Neural cell (in vitro differentiated cells): ENCODE measurements around the gene CEP72. TPM values are rescaled to one million over a fixed set of nuclear protein-coding genes. Genes with fewer than 3 reads are reported as not detected.
"Not testable (repeated sequence)": the region's sequence is repeated elsewhere in the genome, so short reads cannot be mapped to it uniquely, and the experiment has no call there.

Experiments used
- H2AFZ ChIP-seq: fragments of 200-600, 300-800 bp; sonication (generic), shearing (Covaris generic); 2 replicates; pipeline ENCODE4 v1.6.0; 2014; ENCODE audit warnings: low read depth, mild to moderate bottlenecking, antibody characterized with exemption, low read length, moderate library complexity
- H3F3A ChIP-seq: fragments of 200-600 bp; shearing (Covaris generic); 2 replicates; pipeline ENCODE4 v1.6.1; 2016; ENCODE audit warnings: mild to moderate bottlenecking, moderate library complexity, mixed read lengths, antibody characterized with exemption, low read length; ENCODE audit not compliant: insufficient read depth, poor library complexity, severe bottlenecking
- H3K27ac ChIP-seq: fragments of 200-600, 300-800 bp; sonication (generic), shearing (Covaris generic); 2 replicates; pipeline ENCODE4 v1.5.1; 2014; ENCODE audit warnings: mild to moderate bottlenecking, low read length, moderate library complexity
- H3K27me3 ChIP-seq: fragments of 300-800, 200-600 bp; sonication (generic), shearing (Covaris generic); 2 replicates; pipeline ENCODE4 v1.6.0; 2014; ENCODE audit warnings: mild to moderate bottlenecking, low read depth, low read length, moderate library complexity; ENCODE audit not compliant: insufficient read depth
- H3K36me3 ChIP-seq: fragments of 300-800, 200-600 bp; sonication (generic), shearing (Covaris generic); 2 replicates; pipeline ENCODE4 v1.5.1; 2014; ENCODE audit warnings: mild to moderate bottlenecking, antibody characterized with exemption, low read length, moderate library complexity; ENCODE audit not compliant: insufficient read depth
- H3K4me2 ChIP-seq: fragments of 300-800, 200-600 bp; sonication (generic), shearing (Covaris generic); 2 replicates; pipeline ENCODE4 v1.6.0; 2014; ENCODE audit warnings: mild to moderate bottlenecking, low read length
- H3K4me3 ChIP-seq: fragments of 300-800, 200-600 bp; sonication (generic), shearing (Covaris generic); 2 replicates; pipeline ENCODE4 v1.5.1; 2014; ENCODE audit warnings: mild to moderate bottlenecking, low read length, moderate library complexity
- H3K79me2 ChIP-seq: fragments of 200-600 bp; shearing (Covaris generic); replicated peaks from 2 replicates; pipeline ENCODE4 v1.6.0; 2014; ENCODE audit warnings: mild to moderate bottlenecking, low read length, moderate library complexity; ENCODE audit not compliant: insufficient read depth
- H3K9ac ChIP-seq: fragments of 300-800, 200-600 bp; sonication (generic), shearing (Covaris generic); 2 replicates; pipeline ENCODE4 v1.6.1; 2016; ENCODE audit warnings: mild to moderate bottlenecking, low read length, mixed read lengths
- H3K9me2 ChIP-seq: fragments of 200-600 bp; shearing (Covaris generic); 2 replicates; pipeline ENCODE4 v1.6.1; 2016; ENCODE audit warnings: mild to moderate bottlenecking, low read length, mixed read lengths; ENCODE audit not compliant: insufficient read depth
- H3K9me3 ChIP-seq: fragments of 200-600, 300-800 bp; sonication (generic), shearing (Covaris generic); 2 replicates; pipeline ENCODE4 v1.6.1; 2016; ENCODE audit warnings: mild to moderate bottlenecking, mixed run types, low read length, moderate library complexity, mixed read lengths
- H4K20me1 ChIP-seq: fragments of 200-600 bp; shearing (Covaris generic); 2 replicates; pipeline ENCODE4 v1.6.1; 2016; ENCODE audit warnings: mild to moderate bottlenecking, mixed run types; ENCODE audit not compliant: insufficient read depth
- EP300 ChIP-seq: fragments of 450-650 bp; conservative IDR thresholded peaks from 2 replicates; pipeline ENCODE4 v1.6.1; 2014; ENCODE audit warnings: antibody characterized with exemption, mild to moderate bottlenecking, moderate library complexity; ENCODE audit not compliant: poor library complexity, severe bottlenecking
- EZH2 ChIP-seq: fragments of 200-600, 300-800 bp; shearing (Covaris generic), sonication (generic); IDR thresholded peaks from 2 replicates; pipeline ENCODE4 v1.6.1; 2014; ENCODE audit warnings: antibody characterized with exemption, low read length, borderline replicate concordance, mild to moderate bottlenecking; ENCODE audit not compliant: insufficient read depth, poor library complexity, severe bottlenecking
- MXI1 ChIP-seq: fragments of 450-650 bp; conservative IDR thresholded peaks from 2 replicates; pipeline ENCODE4 v1.6.1; 2014; ENCODE audit warnings: antibody characterized with exemption, mild to moderate bottlenecking; ENCODE audit not compliant: poor library complexity, severe bottlenecking
- POLR2AphosphoS5 ChIP-seq: IDR thresholded peaks from 2 replicates; pipeline ENCODE4 v1.6.1; 2012
- RAD21 ChIP-seq: fragments of 450-650 bp; conservative IDR thresholded peaks from 2 replicates; pipeline ENCODE4 v1.6.1; 2014; ENCODE audit warnings: antibody characterized with exemption, mild to moderate bottlenecking, moderate library complexity
- SMC3 ChIP-seq: fragments of 450-650 bp; conservative IDR thresholded peaks from 2 replicates; pipeline ENCODE4 v1.6.1; 2014; ENCODE audit warnings: antibody characterized with exemption, mild to moderate bottlenecking, moderate library complexity; ENCODE audit not compliant: poor library complexity
- TAF1 ChIP-seq: IDR thresholded peaks from 2 replicates; pipeline ENCODE4 v1.6.1; 2012; ENCODE audit warnings: low read depth
- polyA plus RNA-seq: library from polyadenylated mRNA; depleted of rRNA; stranded (reverse); fragments of >200 nt; gene quantifications from 2 replicates; pipeline ENCODE4 v1.2.3, GENCODE V29; 2014
- TF ChIP-seq, protein P1 (sequence below): fragments of 450-650 bp; IDR thresholded peaks from 2 replicates; pipeline ENCODE4 v1.5.1; 2014; ENCODE audit warnings: antibody characterized with exemption, mild to moderate bottlenecking, moderate library complexity; ENCODE audit not compliant: poor library complexity, severe bottlenecking
- TF ChIP-seq, protein P2 (sequence below): IDR thresholded peaks from 2 replicates; pipeline ENCODE4 v1.6.1; 2012; ENCODE audit warnings: borderline replicate concordance

Gene CEP72
- polyA plus RNA-seq, 1 donor from 2014 or later, result 5.9 TPM

DNA sequence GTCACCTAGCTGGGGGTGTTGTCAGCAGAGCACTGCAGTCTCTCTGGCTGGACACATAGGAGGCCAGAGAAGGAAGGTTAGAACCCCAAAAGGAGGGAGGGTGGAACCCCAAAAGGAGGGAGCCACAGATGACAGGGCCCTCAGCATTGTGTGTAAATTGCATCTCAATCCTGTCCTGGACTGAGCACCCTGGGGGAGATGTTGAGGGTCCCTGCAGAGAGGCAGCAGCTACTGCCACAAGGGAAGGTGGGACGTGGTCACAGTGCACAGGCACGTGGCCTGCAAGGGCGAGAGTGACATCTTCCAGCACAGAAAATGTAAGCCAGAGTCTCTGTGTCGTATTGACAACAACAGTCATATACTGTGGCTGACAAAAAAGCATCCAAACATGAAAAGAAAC, 36.5 kb upstream of the CEP72 start:
- H3K9me3 ChIP-seq, result peaks cover 6% of the 10 kb centered on the region
- H3K27me3 ChIP-seq, result no peaks in the 10 kb centered on the region
- H3K4me3 ChIP-seq, result no peak overlapping the region
- H3K36me3 ChIP-seq, result no peaks in the 10 kb centered on the region
- no peak overlapping the region for H3K4me2 ChIP-seq
- H3K27ac ChIP-seq, result no peak overlapping the region
- no peak overlapping the region for H3K9ac ChIP-seq
- H3K9me2 ChIP-seq, result no peaks in the 10 kb centered on the region
- H3F3A ChIP-seq, result no peaks in the 10 kb centered on the region
- no peaks in the 10 kb centered on the region for H4K20me1 ChIP-seq
- no peak overlapping the region for H2AFZ ChIP-seq
- TF ChIP-seq TAF1 (no peak), EP300 (no peak), RAD21 (no peak), POLR2AphosphoS5 (no peak), EZH2 (no peak), MXI1 (no peak)
- TF ChIP-seq, protein P1, sequence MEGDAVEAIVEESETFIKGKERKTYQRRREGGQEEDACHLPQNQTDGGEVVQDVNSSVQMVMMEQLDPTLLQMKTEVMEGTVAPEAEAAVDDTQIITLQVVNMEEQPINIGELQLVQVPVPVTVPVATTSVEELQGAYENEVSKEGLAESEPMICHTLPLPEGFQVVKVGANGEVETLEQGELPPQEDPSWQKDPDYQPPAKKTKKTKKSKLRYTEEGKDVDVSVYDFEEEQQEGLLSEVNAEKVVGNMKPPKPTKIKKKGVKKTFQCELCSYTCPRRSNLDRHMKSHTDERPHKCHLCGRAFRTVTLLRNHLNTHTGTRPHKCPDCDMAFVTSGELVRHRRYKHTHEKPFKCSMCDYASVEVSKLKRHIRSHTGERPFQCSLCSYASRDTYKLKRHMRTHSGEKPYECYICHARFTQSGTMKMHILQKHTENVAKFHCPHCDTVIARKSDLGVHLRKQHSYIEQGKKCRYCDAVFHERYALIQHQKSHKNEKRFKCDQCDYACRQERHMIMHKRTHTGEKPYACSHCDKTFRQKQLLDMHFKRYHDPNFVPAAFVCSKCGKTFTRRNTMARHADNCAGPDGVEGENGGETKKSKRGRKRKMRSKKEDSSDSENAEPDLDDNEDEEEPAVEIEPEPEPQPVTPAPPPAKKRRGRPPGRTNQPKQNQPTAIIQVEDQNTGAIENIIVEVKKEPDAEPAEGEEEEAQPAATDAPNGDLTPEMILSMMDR, result no peak
- H3K79me2 ChIP-seq, result no peaks in the 10 kb centered on the region

DNA sequence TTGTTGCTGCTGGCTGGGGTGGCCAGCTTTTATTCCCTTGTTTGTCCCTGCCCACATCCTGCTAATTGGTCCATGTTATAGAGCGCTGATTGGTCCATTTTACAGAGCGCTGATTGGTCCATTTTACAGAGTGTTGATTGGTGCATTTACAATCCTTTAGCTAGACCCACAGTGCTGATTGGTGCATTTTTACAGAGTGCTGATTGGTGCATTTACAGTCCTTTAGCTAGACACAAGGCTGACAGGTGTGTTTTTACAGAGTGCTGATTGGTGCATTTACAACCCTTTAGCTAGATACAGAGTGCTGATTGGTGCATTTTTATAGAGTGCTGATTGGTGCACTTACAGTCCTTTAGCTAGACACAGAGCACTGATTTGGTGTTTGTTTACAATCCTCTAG, 34.9 kb upstream of the CEP72 start:
- H3K9me2 ChIP-seq, H3K9ac ChIP-seq, H3K27me3 ChIP-seq, H3K9me3 ChIP-seq, H3K4me3 ChIP-seq, H3K79me2 ChIP-seq, H3F3A ChIP-seq, H3K27ac ChIP-seq, H2AFZ ChIP-seq, H3K4me2 ChIP-seq, H3K36me3 ChIP-seq, H4K20me1 ChIP-seq: not testable (repeated sequence)

DNA sequence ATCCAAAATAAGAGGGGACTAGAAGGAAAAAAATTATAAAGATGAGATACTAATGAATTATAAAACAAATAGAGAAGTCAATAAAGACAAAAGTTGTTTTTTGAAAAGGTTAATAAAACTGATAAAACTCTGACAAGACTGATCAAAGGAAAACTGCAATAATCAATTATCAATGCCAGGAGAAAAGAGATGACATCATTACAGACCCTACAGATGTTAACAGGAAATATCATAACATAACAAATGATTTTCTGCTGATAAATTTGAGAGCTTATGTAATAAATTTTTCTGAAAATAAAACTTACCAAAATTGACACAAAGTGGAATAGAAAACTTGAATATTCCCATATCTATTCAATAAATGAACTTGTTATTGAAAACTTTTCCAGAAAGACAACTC, 34.3 kb upstream of the CEP72 start:
- H3K27ac ChIP-seq, result no peak overlapping the region
- H3K4me3 ChIP-seq, result no peak overlapping the region
- TF ChIP-seq EP300 (no peak), TAF1 (no peak), POLR2AphosphoS5 (no peak), EZH2 (no peak), MXI1 (no peak), RAD21 (no peak), SMC3 (no peak)
- TF ChIP-seq, protein P2, sequence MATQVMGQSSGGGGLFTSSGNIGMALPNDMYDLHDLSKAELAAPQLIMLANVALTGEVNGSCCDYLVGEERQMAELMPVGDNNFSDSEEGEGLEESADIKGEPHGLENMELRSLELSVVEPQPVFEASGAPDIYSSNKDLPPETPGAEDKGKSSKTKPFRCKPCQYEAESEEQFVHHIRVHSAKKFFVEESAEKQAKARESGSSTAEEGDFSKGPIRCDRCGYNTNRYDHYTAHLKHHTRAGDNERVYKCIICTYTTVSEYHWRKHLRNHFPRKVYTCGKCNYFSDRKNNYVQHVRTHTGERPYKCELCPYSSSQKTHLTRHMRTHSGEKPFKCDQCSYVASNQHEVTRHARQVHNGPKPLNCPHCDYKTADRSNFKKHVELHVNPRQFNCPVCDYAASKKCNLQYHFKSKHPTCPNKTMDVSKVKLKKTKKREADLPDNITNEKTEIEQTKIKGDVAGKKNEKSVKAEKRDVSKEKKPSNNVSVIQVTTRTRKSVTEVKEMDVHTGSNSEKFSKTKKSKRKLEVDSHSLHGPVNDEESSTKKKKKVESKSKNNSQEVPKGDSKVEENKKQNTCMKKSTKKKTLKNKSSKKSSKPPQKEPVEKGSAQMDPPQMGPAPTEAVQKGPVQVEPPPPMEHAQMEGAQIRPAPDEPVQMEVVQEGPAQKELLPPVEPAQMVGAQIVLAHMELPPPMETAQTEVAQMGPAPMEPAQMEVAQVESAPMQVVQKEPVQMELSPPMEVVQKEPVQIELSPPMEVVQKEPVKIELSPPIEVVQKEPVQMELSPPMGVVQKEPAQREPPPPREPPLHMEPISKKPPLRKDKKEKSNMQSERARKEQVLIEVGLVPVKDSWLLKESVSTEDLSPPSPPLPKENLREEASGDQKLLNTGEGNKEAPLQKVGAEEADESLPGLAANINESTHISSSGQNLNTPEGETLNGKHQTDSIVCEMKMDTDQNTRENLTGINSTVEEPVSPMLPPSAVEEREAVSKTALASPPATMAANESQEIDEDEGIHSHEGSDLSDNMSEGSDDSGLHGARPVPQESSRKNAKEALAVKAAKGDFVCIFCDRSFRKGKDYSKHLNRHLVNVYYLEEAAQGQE, result no peak
- TF ChIP-seq, protein P1, result no peak
- H3K9ac ChIP-seq, result no peak overlapping the region
- no peaks in the 10 kb centered on the region for H3F3A ChIP-seq
- H3K9me3 ChIP-seq, result peaks cover 6% of the 10 kb centered on the region
- no peaks in the 10 kb centered on the region for H3K27me3 ChIP-seq
- no peaks in the 10 kb centered on the region for H3K79me2 ChIP-seq
- H2AFZ ChIP-seq, result no peak overlapping the region
- no peaks in the 10 kb centered on the region for H3K36me3 ChIP-seq
- H3K4me2 ChIP-seq, result no peak overlapping the region
- H3K9me2 ChIP-seq, result no peaks in the 10 kb centered on the region
- no peaks in the 10 kb centered on the region for H4K20me1 ChIP-seq
